Type B pancreatic cell (in vitro differentiated cells): ENCODE measurements around the gene GBGT1. TPM values are rescaled to one million over a fixed set of nuclear protein-coding genes. Genes with fewer than 3 reads are reported as not detected.

Source experiments
- DNase-seq: peaks from one replicate; pipeline ENCODE4 v3.0.0; 2021; ENCODE audit warnings: mixed read lengths; ENCODE audit not compliant: unreplicated experiment; ENCODE audit errors: extremely low spot score
- H3K27ac Mint-ChIP-seq: 2 replicates; pipeline ENCODE4 v1.8.0; 2021; ENCODE audit warnings: mild to moderate bottlenecking, mixed read lengths
- H3K27me3 Mint-ChIP-seq: 2 replicates; pipeline ENCODE4 v1.8.0; 2021; ENCODE audit warnings: mixed read lengths
- H3K36me3 Mint-ChIP-seq: 2 replicates; pipeline ENCODE4 v1.8.0; 2021; ENCODE audit warnings: mixed read lengths
- H3K4me1 Mint-ChIP-seq: one replicate; pipeline ENCODE4 v1.8.0; 2021; ENCODE audit warnings: mixed read lengths; ENCODE audit not compliant: unreplicated experiment
- H3K4me3 Mint-ChIP-seq: 2 replicates; pipeline ENCODE4 v1.8.0; 2021; ENCODE audit warnings: mild to moderate bottlenecking, mixed read lengths
- H3K9me3 Mint-ChIP-seq: 2 replicates; pipeline ENCODE4 v1.8.0; 2021; ENCODE audit warnings: mixed read lengths
- total RNA-seq: library from RNA; stranded (reverse); gene quantifications from 2 replicates; pipeline ENCODE4 v1.2.1, GENCODE V29; 2021; ENCODE audit warnings: low replicate concordance
- TF ChIP-seq, protein P1 (sequence below): fragments of 200-600 bp; sonication (generic); conservative IDR thresholded peaks from 2 replicates; pipeline ENCODE4 v1.5.0; 2021; ENCODE audit warnings: antibody characterized with exemption, mild to moderate bottlenecking

GBGT1 gene
- total RNA-seq, 1 donor from 2014 or later: 21.0 TPM

DNA sequence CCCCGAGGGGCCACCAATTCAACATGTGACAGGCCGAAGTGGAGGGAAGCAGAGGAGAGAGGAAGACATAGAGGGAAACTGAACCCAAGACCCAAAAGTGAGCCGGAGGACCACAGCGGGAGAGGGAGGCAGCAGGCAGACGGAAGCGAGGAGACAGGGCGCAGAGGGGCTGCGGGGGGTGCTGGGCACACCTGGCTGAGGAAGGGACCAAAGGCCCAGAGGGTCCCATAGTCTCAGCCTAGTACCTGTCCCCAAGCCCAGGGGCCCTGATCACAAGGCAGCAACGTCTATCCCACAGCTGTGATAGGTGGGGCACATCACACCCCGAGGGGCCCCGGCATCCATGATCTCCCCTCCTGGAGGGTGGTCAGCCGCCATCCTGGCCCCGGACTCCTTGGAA lies 35.6 kb downstream of the GBGT1 start:
- Mint-ChIP-seq H3K4me1 (peaks cover 14% of the 10 kb centered on the region), H3K27me3 (no peaks in the 10 kb centered on the region), H3K36me3 (no peaks in the 10 kb centered on the region), H3K27ac (no peak overlapping the region), H3K9me3 (no peaks in the 10 kb centered on the region), H3K4me3 (no peak overlapping the region)
- no peak for DNase-seq
- TF ChIP-seq, protein P1, sequence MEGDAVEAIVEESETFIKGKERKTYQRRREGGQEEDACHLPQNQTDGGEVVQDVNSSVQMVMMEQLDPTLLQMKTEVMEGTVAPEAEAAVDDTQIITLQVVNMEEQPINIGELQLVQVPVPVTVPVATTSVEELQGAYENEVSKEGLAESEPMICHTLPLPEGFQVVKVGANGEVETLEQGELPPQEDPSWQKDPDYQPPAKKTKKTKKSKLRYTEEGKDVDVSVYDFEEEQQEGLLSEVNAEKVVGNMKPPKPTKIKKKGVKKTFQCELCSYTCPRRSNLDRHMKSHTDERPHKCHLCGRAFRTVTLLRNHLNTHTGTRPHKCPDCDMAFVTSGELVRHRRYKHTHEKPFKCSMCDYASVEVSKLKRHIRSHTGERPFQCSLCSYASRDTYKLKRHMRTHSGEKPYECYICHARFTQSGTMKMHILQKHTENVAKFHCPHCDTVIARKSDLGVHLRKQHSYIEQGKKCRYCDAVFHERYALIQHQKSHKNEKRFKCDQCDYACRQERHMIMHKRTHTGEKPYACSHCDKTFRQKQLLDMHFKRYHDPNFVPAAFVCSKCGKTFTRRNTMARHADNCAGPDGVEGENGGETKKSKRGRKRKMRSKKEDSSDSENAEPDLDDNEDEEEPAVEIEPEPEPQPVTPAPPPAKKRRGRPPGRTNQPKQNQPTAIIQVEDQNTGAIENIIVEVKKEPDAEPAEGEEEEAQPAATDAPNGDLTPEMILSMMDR: no peak

DNA sequence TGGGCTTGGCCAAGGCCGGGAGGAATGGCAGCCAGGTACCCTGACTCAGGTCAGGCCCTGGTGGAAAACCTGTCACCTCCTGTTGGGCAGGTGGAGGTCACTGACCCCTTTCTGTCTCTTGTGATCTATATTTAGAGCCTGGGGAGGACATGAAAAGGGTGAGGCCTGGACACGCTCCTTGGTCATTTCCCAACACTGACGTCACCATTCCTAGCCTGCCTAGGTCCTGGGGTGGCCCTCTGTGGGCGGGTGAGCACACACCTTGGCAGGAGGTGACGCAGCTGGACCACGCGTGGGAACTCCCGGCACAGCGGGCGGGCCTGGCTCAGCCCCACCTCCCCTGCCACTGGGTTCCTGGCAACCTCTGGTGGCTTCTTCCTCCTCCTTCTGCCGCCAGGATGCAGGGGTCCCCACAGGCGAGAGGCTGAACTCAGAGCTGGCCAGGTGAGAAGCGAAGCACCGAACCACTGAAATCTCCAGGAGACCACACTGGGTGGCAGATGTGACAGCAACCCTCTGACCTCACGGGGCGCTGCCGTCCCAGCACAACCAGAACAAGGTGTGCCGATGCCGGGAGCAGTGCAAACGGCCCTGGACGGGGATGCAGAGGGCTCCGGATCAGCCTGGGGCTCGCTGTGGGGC lies 36.3 kb downstream of the GBGT1 start:
- TF ChIP-seq, protein P1: no peak
- no peak overlapping the region for H3K4me3 Mint-ChIP-seq

DNA sequence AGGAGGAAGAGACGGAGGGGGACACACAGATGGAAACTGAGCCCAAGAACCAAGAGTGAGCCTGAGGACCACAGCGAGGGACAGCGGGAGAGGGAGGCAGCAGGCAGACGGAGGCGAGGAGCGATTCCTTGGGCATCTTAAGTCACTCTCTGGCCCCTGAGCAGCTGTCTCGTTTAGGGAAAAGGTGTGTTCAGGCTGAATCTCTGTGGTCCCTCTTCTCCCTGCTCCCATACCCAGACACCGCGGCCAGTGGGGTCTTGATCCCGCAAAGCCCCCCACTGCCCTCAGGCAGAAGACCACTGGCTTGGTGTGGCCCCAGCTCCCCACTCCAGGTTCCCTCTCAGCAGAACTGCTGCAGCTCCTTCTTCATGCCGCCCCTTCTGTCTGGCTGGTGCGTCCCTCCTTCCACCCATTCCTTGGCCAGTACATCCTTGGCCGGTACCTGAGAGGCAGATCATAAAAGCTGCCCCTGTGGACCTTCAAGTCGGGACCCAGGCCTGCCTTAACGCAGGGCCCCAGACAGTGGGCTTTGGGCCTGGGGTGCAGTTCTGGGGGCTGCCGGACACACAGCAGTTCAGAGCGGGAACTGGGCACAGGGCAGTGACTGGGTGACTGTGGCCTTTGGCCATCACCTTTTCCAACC lies 36.9 kb downstream of the GBGT1 start:
- Mint-ChIP-seq H3K36me3 (no peaks in the 10 kb centered on the region), H3K4me1 (peaks cover 27% of the 10 kb centered on the region), H3K4me3 (no peak overlapping the region), H3K27ac (peak overlapping the region; percentile 48), H3K27me3 (no peaks in the 10 kb centered on the region), H3K9me3 (no peaks in the 10 kb centered on the region)
- no peak for DNase-seq
- TF ChIP-seq, protein P1: no peak

More for the DNA sequence above, 36.3 kb downstream of the GBGT1 start:
- Mint-ChIP-seq H3K27me3 (no peaks in the 10 kb centered on the region), H3K36me3 (no peaks in the 10 kb centered on the region), H3K27ac (peak overlapping the region; percentile 43), H3K4me1 (peaks cover 21% of the 10 kb centered on the region), H3K9me3 (no peaks in the 10 kb centered on the region)
- DNase-seq: no peak

DNA sequence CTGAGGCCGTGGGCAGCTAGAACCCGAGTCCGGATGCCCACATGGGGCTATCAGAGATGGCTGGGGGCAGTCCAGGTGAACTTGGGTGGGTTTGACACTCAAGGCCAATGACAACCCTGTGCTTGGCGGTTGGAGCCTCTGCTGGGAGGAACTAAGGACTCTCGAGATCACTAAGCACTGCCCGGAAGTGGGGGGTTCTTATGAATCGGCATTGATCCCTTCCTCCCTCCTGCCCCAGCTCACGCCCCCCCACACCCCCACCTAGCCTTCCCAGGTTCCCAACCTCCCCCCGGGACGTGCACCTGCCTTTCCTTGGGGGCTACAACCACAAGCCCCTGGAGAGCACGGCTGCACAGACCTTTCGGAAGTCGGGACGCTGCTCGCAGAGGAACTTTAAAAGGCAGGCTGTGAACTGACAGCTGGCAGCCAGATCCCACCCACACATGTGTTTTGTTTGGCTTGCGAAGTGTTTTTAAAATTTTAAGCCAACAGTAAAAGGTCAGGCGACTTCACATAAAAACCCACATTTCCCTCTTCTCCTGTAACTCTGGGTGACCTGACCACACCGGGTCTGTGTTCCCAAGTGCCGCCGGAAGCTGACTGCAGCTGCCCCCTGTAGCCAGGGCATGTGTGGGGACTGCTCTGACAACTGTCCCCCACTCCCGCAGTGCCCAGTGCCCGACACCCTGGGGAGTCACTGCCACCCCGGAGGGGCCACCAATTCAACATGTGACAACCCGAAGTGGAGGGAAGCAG lies 37.6 kb downstream of the GBGT1 start:
- H3K27ac Mint-ChIP-seq: peak overlapping the region; percentile 48

DNA sequence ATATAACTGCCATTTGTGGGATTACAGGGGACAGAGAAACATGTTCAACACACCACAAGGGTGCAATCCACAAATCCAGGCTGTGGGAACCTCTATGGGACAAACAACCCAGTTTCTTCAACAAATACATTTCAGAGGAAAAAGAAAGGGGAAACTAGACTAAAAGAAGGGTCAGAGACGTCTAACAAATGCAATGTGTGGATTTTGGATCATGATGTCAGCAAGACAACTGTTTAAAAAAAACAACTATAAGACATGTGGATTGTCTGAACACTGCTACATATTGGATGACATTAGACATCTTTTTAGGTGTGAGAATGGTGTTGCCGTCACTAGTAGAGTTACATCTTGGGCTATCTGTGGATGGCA lies 38.8 kb downstream of the GBGT1 start:
- Mint-ChIP-seq H3K4me3 (no peak overlapping the region), H3K27me3 (no peaks in the 10 kb centered on the region), H3K27ac (no peak overlapping the region), H3K36me3 (no peaks in the 10 kb centered on the region), H3K9me3 (no peaks in the 10 kb centered on the region), H3K4me1 (peaks cover 30% of the 10 kb centered on the region)
- TF ChIP-seq, protein P1: no peak
- no peak for DNase-seq

More for the DNA sequence above, 37.6 kb downstream of the GBGT1 start:
- H3K9me3 Mint-ChIP-seq: no peaks in the 10 kb centered on the region
- no peaks in the 10 kb centered on the region for H3K36me3 Mint-ChIP-seq
- TF ChIP-seq, protein P1: no peak
- no peaks in the 10 kb centered on the region for H3K27me3 Mint-ChIP-seq
- no peak overlapping the region for H3K4me3 Mint-ChIP-seq
- DNase-seq: no peak
- H3K4me1 Mint-ChIP-seq: peaks cover 31% of the 10 kb centered on the region
